Astrocyte of the hippocampus (primary cell): Measurements from ENCODE around the gene UGT1A10.

Source experiments
- DNase-seq: peaks from one replicate; pipeline ENCODE4 v3.0.0; 2011; ENCODE audit warnings: low read depth, low spot score

UGT1A10 gene

DNA sequence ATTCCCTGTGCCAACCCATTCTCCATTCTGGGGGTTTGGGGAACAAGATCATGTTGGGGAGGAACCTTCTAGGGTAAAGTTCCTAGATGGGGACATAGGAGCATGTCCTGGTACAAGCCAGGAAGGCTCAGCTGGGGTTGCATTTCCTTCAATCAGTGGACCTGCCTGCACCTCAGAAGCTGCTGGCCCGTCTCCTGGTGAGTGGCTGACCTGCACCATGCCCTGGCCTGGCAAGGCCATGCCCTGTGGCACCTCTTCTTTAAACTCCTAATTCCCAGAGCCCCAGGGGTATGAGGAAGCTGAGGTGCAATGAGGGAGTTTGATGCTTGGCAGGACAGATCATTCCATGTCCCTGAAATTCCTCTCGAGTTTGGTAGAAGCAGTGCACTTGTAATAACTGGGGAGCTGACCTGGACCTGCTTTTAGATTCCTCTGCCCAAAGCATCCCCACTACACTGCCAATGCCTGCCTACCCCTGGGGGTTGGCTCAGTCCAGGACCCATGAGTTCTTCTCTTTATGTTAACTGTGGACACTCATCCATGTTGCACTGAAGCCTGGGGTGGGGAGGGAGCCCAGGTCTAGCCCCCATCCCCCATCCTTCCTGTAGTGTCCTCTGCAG is 167.2 kb downstream of the UGT1A10 start:
- DNase-seq: no peak

DNA sequence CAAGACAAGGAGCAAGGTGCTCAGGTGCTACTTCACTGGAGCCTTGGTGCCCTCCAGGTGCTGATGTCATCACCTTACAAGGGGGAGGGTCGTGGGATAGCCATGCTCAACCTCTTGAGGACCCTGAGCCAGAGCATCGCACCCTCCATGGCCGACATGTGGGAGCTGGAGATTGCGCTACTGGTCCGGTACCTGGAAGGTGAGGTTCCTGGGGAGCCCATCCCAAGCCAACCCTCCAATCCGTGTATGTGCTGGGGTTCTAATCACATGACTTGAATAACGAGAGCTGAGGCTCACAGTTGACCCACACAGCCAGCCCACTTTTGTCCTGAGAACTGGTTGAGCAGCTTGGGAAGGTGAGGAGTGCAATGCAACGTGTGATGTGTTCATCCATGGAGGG is 167.7 kb downstream of the UGT1A10 start:
- DNase-seq: no peak

- no peak for DNase-seq
Measured at GRCh38 chr2:233807215-233807865, 171.1 kb downstream of the UGT1A10 start.

DNA sequence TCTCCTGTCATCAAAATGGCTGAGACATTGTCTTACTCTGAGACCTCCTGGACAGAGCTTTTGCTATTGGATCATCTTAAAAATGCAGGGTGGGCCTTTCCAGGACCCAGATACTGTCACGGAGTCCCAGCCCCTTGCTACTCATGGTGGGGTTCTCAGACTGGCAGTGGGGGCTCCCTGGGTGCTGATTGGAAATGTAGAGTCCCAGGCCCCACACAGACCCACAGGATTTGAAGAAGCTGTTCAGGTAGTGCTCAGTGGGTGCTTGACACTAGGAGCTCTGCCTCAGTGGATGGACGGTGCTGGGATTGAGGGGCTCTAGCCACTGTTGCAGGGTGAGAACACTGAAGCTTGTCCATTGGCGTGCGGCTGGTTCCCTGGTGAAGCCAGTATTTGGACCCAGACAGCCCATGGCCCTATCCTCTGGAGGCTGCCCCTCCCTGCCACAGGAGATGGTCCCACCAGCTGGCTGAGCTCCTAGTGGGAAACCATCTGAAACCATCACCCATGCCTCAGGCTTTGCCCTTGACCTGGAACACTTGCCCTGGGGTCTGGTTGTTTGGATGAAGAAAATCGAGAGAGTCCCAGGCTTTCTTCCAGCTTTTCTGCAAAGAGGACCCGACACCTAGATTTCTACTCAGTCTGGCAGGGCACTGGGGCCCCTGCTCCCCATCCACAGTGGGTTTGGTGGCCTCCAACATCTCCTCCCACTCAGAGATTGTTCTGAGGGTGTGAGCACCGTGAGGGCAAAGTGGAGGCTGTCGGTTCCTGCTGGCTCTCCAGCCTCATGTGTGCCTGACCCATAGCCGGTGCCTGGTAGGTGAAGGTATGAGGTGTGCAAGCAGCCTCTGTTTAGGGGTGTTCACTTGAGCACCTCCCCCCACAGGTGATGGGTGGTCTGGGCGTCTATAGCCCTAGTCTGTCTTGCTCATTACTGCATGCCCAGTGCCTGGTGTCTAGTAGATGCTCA is 172.0 kb downstream of the UGT1A10 start:
- no peak for DNase-seq

DNA sequence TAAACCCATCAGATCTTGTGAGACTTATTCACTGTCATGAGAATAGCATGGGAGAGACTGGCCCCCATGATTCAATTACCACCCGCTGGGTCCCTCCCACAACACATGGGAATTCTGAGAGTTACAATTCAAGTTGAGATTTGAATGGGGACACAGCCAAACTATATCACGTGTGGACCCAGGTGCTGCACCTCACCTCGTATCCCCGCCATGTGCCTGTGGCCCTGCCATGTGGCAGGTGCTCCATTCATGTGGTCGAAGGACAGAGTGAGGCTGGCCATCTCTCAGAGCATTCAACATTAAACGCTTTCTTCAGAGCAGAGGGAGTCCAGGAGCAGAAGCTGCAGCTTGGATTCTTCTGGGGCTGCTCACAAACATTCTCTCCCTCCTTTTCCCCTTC is 174.1 kb downstream of the UGT1A10 start:
- no peak for DNase-seq

GRCh38 chr2:233811087-233811486 is 174.8 kb downstream of the UGT1A10 start:
- no peak for DNase-seq

GRCh38 chr2:233811732-233812131 is 175.5 kb downstream of the UGT1A10 start:
- DNase-seq: no peak

GRCh38 chr2:233813236-233814055 is 177.2 kb downstream of the UGT1A10 start:
- DNase-seq: no peak

- no peak for DNase-seq
Measured at GRCh38 chr2:233814056-233814835, 178.0 kb downstream of the UGT1A10 start.

- no peak for DNase-seq
Measured at GRCh38 chr2:233815861-233816260, 179.6 kb downstream of the UGT1A10 start.

- no peak for DNase-seq
Measured at GRCh38 chr2:233816334-233816733, 180.1 kb downstream of the UGT1A10 start.

- no peak for DNase-seq
Measured at GRCh38 chr2:233816771-233817170, 180.5 kb downstream of the UGT1A10 start.

DNA sequence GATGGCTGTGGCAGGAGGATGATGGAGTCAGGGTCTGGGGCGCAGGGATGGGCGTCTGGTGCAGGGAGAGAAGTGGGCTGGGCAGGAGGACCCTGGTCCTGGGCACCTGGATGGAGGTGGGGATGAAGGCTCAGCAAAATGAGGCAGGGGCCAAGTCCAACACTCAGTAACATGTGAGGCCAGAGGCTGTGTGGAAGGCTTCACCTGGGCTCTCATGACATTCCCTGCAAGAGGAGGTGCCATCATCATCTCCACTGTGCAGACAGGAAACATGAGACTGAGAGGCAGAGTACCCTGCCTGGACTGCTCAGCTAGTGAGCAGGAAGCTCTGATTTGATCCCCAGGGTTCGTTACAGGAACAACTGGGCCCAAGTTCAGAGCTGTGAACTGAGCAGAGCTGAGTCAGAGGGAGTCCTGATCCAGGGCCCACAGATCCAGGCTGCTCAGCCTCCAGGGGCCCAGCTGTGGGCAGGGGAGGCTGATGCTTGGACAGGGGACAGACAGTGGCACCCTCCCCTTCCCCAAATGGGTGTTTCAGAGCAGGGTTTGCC is 181.2 kb downstream of the UGT1A10 start:
- no peak for DNase-seq

DNA sequence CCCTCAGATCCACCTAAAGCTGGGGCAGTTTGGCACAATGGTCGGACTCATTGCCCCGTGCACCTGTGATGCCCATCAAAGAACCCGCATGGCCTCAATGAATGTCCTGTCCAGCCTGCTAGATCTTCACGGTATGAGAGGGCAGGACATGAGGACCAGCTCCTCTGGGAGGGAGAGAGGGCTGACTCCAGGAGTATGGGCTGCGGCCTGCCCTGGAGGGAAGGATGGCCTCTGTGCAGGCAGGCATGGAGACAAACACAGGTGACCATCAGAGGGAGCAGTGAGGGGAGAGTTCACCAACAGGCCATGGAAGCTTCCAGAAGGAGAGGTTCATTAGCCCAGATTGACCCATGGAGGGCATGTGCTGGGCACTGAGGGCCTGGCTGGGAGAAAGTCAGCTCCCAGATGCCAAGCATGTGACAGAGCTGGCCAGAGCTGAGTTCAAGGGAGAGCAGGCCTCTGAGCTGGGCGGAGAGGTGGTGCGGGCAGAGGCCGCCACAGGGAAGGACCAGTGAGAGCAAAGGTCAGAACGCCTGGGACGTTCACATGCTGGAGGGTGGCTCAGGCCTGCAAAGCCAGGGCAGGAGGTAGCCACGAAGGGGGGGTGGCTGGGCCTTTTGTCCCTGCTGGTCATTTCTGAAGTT is 181.9 kb downstream of the UGT1A10 start:
- DNase-seq: no peak

DNA sequence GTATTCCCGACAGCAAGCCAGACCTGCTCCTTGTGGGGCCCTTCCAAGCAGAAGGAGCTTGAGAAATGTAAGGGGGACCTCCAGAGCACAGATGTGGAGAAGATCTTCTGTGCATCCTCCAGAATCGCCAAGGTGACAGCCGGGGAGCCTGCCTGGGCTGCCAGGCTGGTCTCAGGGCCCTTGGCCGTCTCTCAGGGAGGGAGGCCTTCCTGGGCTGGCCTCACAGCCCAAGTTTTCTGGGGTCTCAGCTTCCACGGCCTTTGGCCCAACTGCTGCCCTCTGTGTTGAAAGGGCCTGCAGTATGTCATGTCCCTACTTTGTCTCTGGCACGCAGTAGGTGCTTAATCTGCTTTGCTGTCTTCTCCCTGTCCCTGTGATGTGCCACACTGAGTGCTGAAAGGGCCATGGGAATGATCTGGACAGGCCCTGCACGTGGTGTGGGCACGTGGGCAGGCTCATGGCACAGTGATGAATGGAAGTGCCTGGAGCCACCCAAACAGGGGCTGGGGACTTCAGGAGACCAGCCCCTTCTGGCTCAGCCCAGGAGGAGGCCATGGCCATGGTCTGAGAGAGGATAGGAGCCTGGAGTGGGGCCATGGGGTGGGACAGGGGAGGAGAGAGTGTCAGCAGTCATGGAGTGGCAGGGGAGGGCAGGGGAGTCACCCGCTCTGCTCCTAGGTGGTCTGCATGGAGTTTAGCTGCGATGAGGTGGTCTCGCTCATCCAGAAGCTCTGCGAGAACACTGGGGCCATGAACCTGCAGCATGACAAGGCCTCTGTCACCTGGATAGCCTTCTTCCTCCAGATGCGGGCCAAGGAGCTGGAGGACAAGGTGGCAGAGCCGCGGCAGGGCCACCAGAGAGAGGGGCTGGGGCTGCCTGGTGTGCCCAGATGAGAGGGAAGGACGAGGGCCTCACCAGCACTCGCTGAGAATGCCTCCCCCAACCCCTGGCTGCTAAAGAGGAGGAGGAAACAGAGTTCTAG is 182.7 kb downstream of the UGT1A10 start:
- DNase-seq: no peak

- DNase-seq: no peak
Measured at GRCh38 chr2:233819884-233820773, 183.9 kb downstream of the UGT1A10 start.

DNA sequence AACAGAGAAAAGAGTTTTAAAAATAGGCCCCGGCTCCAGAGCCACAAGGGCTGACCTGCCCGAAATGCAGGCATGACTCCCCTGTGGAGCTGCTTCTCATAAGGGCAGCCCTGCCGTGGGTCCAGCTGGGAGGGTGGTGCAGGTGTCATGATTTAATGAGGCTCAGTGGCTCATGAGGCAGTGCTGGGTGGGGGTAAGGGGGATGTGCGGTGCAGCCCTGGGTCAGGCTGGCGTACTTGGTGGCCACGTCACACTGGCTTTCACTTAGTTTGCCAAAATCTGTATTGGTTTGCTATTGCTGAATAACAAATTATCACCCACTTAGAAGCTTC is 184.5 kb downstream of the UGT1A10 start:
- no peak for DNase-seq

GRCh38 chr2:233821196-233821595 is 184.9 kb downstream of the UGT1A10 start:
- no peak for DNase-seq
